T-helper 1 cell treated with Interleukin-12 subunit alpha and Interleukin-12 subunit beta and Interleukin-4 antibody, amounts not matched to agents 30 μg/mL and 1 μg/mL, for 36 hours (primary cell): ENCODE data around the gene TXNDC5.
"Not testable (repeated sequence)": the region's sequence is repeated elsewhere in the genome, so short reads cannot be mapped to it uniquely, and the experiment has no call there.

Source experiments
- H3K27ac Mint-ChIP-seq: one replicate; pipeline ENCODE4 v1.8.0; 2021; ENCODE audit warnings: mild to moderate bottlenecking, mixed read lengths
- H3K27me3 Mint-ChIP-seq: one replicate; pipeline ENCODE4 v1.8.0; 2021; ENCODE audit warnings: low read depth, mixed read lengths
- H3K36me3 Mint-ChIP-seq: one replicate; pipeline ENCODE4 v1.8.0; 2021; ENCODE audit warnings: low read depth, mixed read lengths
- H3K4me1 Mint-ChIP-seq: one replicate; pipeline ENCODE4 v1.8.0; 2021; ENCODE audit warnings: low read depth, mixed read lengths
- H3K4me3 Mint-ChIP-seq: one replicate; pipeline ENCODE4 v1.8.0; 2021; ENCODE audit warnings: mild to moderate bottlenecking, moderate library complexity, mixed read lengths
- H3K9me3 Mint-ChIP-seq: one replicate; pipeline ENCODE4 v1.8.0; 2021; ENCODE audit warnings: mixed read lengths

The TXNDC5 gene

DNA sequence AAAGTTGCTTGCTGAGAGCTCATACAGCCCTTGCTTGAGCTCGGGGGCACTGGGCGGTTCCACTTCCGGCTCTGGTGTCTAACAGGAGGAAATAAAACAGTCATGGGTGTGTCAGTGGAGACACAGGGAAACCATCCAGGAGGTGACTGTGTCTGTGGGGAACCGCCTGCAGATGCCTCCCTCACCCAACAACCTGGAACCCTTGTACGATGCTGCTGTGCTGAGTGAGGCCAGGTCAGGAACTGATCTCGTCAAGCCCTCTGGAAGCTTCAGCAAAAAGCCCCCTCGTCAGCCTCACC is 15.5 kb downstream of the TXNDC5 start:
- Mint-ChIP-seq H3K27ac (no peak overlapping the region), H3K4me3 (no peak overlapping the region), H3K36me3 (peaks cover 36% of the 10 kb centered on the region)

DNA sequence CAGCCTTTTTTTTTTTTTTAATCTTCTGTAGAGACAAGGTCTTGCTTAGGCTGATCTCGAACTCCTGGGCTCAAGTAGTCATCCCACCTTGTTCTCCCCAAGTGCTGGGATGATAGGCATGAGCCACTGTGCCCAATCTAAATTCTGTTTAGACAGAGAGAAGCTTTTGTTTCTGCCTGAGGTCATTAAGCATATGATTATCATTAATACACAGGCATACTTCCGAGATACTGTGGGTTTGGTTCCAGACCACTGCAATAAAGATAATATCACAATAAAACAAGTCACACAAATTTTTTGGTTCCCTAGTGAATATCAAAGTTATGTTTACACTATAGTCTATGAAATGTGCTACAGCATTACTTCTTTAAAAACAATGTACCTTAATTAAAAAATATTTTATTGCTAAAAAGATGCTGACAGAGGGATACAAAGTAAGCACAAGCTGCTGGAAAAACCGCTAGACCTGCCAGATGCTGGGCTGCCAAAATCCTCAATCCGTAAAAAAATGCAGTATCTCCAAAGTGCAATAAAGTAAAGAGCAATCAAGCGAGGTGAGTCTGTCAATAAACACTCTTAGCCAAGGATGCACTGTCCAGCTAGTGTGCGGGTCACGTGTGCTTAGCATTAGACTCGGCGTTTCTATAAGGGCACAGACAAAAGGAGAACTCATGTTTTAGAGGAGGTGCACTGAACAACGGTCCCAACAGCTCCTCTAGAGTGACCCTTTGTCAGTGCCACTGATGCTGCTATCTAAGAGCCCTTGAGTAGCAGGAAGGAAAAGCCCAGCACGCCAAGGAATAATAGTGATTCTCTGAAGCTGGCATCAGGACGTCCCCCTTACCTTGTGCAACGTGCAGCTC is 16.1 kb downstream of the TXNDC5 start:
- H3K4me1 Mint-ChIP-seq, result no peaks in the 10 kb centered on the region
- no peaks in the 10 kb centered on the region for H3K9me3 Mint-ChIP-seq
- H3K36me3 Mint-ChIP-seq, result peaks cover 36% of the 10 kb centered on the region
- H3K27ac Mint-ChIP-seq, result no peak overlapping the region
- H3K27me3 Mint-ChIP-seq, result no peaks in the 10 kb centered on the region
- H3K4me3 Mint-ChIP-seq, result no peak overlapping the region

More for the DNA sequence above, 15.5 kb downstream of the TXNDC5 start:
- Mint-ChIP-seq H3K27me3 (no peaks in the 10 kb centered on the region), H3K4me1 (no peaks in the 10 kb centered on the region), H3K9me3 (no peaks in the 10 kb centered on the region)

DNA sequence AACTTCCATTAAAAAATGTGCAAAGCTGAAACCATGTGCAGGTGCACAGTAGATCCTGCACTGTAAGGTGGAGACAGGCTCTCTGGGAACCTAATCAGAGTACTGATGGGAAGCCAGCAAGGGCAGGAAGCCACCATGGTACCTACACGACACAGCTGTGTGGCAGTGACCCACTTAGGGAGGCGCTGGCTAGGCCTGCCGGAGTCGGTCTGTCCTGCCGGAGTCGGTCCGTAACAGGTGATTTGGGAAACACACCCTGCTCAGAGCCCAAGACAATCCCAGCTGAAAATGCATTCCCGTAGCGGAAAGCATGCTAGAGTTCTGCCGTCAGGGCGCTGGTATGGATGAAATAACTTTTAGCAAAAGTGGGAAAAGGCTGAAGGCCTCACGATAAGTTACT is 17.2 kb downstream of the TXNDC5 start:
- H3K36me3 Mint-ChIP-seq, result peaks cover 31% of the 10 kb centered on the region
- no peaks in the 10 kb centered on the region for H3K4me1 Mint-ChIP-seq
- H3K4me3 Mint-ChIP-seq, result no peak overlapping the region
- H3K27ac Mint-ChIP-seq, result no peak overlapping the region
- no peaks in the 10 kb centered on the region for H3K27me3 Mint-ChIP-seq
- no peaks in the 10 kb centered on the region for H3K9me3 Mint-ChIP-seq

DNA sequence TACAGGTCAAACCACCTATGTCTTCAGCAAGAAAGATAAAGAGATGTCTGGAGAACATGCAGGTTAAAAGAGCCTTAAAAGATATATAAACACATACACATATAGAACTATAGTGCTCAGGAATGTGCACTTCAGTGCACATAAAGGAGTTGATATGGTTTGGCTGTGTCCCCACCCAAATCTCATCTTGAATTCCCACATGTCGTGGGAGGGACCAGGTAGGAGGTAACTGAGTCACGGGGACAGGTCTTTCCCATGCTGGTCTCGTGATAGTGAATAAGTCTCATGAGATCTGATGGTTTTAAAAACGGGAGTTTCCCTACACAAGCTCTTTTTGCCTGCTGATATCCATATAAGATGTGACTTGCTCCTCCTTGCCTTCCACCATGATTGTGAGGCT is 18.2 kb downstream of the TXNDC5 start:
- not testable (repeated sequence) for H3K9me3 Mint-ChIP-seq, H3K27me3 Mint-ChIP-seq, H3K4me3 Mint-ChIP-seq, H3K27ac Mint-ChIP-seq, H3K4me1 Mint-ChIP-seq
- peaks cover 33% of the 10 kb centered on the region for H3K36me3 Mint-ChIP-seq

DNA sequence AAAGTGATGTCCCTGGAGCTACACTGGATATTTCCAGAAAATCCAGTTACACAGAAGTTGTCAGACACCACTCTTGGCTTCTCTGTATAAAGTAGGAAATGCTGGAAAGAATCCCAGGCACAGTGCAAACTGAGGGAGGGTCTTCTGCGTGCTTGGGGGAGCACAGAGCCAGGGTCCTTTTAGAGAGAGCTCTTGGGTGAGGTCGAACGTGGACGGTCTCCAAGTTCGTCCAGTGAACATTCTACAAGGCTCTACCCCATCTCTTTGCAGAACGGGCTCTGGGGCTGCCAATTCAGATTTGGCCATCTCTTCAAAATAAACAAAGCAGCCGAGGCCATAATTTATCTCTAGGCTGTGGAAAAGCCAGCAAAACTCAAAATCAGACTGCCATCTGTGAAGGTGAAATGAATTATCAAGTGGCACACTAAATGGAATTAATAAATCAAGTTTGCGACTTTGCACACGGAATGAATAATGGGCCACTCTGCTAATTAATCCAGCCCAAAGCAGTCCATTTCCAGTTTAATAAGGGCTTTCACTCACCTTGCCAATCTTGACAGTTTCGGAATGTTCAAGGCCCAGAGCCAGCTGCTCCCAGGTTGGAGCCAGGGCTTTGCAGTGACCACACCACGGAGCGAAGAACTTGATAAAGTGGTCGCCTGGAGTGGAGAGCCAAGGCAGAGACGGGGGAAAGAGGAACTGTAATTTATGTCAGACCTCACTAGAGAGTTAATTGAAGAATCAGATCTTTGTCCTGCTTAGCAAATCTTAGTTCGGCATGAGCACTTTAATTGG is 19.3 kb downstream of the TXNDC5 start:
- H3K27me3 Mint-ChIP-seq, result no peaks in the 10 kb centered on the region
- H3K4me1 Mint-ChIP-seq, result no peaks in the 10 kb centered on the region
- H3K36me3 Mint-ChIP-seq, result peaks cover 33% of the 10 kb centered on the region
- H3K27ac Mint-ChIP-seq, result no peak overlapping the region
- H3K4me3 Mint-ChIP-seq, result no peak overlapping the region
- H3K9me3 Mint-ChIP-seq, result no peaks in the 10 kb centered on the region

DNA sequence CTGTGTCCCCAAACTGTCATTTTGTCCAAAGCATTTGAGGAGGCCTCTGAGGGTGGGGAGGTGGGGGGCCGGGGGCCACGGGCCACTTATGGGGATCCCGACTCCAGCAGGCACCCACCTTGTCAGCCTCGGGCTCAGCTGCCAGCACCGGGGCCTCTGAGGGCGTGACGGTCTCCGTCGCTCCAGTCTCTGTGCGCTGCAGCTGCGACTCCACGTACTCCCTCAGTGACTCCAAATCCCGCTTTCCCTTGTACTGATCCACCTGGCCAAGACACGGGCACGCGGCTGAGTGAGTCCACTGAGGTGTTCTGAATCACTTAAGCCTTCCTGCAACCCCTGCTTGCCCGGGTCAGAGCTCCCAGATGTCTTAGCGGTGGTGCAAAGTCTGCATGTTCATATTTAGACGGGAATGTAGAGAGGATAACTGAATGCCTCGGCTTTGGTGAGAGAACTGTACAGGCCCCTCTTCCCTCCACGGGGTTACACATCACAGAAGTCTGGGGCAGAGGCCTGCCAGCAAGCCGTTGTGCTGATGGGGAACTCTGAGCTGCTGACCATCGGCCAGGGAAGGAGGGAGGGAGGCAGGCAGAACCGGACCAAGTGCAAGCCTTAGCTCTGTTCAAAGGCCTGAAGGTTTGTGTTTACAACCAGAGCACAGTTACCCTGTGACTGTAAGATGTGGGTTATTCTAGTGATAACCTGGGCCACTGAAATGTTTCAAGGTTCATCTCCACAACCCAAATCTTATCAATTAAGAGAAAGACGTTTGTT is 21.8 kb downstream of the TXNDC5 start:
- no peak overlapping the region for H3K4me3 Mint-ChIP-seq
- no peaks in the 10 kb centered on the region for H3K4me1 Mint-ChIP-seq
- H3K27ac Mint-ChIP-seq, result no peak overlapping the region
- peaks cover 40% of the 10 kb centered on the region for H3K36me3 Mint-ChIP-seq
- H3K9me3 Mint-ChIP-seq, result no peaks in the 10 kb centered on the region
- no peaks in the 10 kb centered on the region for H3K27me3 Mint-ChIP-seq

DNA sequence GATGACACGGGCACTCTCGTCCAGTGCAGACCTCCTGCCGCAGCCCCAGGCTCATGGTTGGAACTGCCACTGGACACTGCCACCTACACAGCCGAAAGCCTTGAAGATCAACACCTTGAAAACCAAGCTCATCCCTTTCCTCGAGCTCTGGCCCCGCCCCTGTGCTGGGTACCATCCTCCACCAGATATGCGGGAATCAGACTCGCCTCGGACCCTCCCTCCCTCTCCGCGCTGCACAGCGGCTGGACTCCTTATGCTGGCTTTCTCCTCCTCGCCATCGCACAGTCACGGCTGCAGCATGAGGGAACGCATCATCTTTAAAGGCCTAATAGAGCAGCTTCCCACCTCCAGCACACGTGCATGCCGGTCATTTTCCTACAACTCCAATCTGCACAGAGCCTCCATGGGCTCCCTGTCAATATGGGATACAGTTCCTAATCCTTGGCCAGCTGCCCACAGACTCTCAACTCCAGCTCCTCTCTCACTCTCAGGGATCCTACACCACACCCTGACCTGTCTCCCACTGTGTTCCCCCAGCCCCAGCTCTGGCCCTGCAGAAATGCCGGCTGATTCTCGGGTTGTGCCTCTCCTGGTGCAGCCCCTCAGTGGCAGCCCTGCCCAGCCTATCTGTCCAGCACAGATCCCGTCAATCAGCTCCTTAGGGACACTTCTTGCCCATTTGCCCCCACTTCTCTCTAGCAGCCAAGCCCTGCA is 23.2 kb downstream of the TXNDC5 start:
- no peaks in the 10 kb centered on the region for H3K27me3 Mint-ChIP-seq
- H3K36me3 Mint-ChIP-seq, result peaks cover 51% of the 10 kb centered on the region
- H3K9me3 Mint-ChIP-seq, result no peaks in the 10 kb centered on the region

DNA sequence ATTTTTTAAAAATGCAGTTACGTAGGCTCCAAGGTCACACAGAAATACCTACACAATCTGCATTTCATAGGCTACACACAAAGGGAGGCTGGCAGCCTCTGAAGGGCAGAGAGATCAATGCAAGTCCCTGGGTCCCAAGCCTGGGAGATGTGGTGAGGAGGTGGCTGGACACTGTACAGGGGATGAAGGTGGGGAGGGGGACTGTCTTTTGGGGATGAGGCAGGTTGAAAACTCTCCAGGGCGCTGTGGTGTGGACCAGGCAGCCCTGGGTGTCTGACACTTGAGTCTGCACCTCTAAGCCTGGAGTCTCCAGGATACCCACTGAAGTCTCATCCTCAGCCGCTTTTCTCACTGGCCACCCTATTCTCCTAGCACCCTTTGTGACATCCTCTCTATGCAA is 24.5 kb downstream of the TXNDC5 start:
- Mint-ChIP-seq H3K9me3 (no peaks in the 10 kb centered on the region), H3K4me3 (no peak overlapping the region), H3K27me3 (no peaks in the 10 kb centered on the region), H3K4me1 (no peaks in the 10 kb centered on the region), H3K27ac (no peak overlapping the region), H3K36me3 (peaks cover 45% of the 10 kb centered on the region)

More for the DNA sequence above, 23.2 kb downstream of the TXNDC5 start:
- H3K4me1 Mint-ChIP-seq, result no peaks in the 10 kb centered on the region
- H3K27ac Mint-ChIP-seq, result no peak overlapping the region
- no peak overlapping the region for H3K4me3 Mint-ChIP-seq

DNA sequence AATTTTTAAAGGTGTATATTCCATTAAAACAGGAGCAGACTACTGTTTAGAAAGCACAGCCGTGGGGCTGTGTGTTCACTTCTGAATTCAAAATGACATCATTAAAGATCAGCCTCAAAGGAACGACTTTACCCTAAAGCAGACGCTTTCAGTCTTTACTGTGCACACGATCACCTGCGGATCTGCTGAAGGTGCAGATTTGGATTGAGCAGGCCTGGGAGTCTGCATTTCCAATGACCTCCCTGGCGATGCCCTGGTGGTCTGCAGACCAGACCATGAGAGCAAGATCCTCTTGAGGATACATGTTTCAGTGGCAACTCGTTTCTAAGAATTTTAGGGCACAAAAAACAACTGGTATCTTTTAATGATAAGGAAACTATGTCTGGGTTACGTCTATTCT is 27.2 kb downstream of the TXNDC5 start:
- no peak overlapping the region for H3K27ac Mint-ChIP-seq
- H3K36me3 Mint-ChIP-seq, result peaks cover 36% of the 10 kb centered on the region
- no peak overlapping the region for H3K4me3 Mint-ChIP-seq
- no peaks in the 10 kb centered on the region for H3K27me3 Mint-ChIP-seq
- no peaks in the 10 kb centered on the region for H3K4me1 Mint-ChIP-seq
- no peaks in the 10 kb centered on the region for H3K9me3 Mint-ChIP-seq

DNA sequence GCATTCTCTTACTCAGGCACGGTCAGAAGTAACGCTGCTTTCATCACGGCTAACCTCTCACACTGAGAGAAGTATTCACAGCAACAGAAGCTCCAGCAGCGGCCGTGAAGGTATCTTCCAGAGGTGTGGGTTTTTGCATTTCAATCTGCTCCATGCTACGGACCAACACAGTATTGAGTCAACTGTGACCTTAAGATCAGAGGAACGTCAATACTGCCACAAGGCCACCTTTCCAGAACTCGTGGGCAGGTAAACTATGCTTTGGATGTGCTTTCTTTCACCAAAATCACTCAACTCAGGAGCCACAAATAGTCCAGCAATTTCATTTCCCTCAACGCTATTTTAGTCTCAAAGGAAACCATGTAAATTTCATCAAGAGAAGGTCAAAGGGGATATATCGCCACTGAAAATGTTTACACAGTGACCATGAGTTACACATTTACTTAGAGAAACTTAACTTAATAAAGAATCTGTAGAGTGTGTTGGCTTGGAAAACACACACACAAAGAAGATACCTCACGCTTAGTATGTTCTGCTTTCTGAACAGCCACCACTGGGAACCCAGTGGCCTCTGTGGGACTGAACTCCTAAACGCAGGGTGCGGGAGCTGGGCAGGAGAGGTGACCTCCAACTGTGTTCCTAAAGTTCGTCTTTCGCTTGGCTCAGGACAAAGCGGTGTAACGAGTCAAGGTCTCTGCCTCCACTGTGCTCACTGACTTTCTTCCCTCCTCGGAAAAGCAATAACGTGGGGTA is 27.9 kb downstream of the TXNDC5 start:
- Mint-ChIP-seq H3K27ac (no peak overlapping the region), H3K4me1 (no peaks in the 10 kb centered on the region), H3K36me3 (peaks cover 31% of the 10 kb centered on the region), H3K27me3 (no peaks in the 10 kb centered on the region), H3K9me3 (no peaks in the 10 kb centered on the region), H3K4me3 (no peak overlapping the region)

DNA sequence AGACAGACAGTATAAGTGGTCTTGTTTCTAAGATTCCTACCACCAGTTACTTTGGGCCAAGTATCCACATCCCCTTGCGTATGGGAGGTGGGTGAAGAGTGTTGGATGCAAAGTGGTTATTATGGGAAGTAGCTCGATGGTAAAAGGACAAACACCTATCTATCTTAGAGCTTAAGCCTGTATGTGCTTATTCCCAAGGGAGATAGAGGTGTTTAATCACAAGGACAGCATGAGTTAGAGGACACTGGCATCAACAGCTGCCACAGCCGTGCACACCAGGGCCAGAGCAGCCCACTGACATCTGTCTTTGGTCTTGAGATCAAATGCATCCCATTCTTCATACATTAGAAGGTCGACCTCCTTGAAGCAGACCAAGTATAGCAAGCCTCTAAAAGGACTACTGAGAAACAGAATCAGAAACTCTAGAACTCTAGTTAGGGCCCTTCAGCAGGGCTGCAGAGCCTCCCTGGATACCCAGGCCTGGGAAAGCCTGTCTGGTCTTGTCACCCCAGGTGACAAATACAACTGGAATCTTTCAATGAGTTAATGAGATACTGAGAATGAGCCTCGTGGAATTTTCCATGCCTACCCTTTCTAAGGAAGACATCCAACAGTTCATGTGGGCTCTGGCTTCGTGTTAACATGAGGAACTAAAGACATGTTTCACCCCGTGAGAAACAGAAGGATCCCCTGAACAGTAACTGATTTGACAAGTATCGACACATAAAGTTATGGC is 28.7 kb downstream of the TXNDC5 start:
- no peaks in the 10 kb centered on the region for H3K4me1 Mint-ChIP-seq
- H3K9me3 Mint-ChIP-seq, result no peaks in the 10 kb centered on the region
- no peaks in the 10 kb centered on the region for H3K27me3 Mint-ChIP-seq
- H3K4me3 Mint-ChIP-seq, result no peak overlapping the region
- H3K27ac Mint-ChIP-seq, result no peak overlapping the region
- peaks cover 28% of the 10 kb centered on the region for H3K36me3 Mint-ChIP-seq

DNA sequence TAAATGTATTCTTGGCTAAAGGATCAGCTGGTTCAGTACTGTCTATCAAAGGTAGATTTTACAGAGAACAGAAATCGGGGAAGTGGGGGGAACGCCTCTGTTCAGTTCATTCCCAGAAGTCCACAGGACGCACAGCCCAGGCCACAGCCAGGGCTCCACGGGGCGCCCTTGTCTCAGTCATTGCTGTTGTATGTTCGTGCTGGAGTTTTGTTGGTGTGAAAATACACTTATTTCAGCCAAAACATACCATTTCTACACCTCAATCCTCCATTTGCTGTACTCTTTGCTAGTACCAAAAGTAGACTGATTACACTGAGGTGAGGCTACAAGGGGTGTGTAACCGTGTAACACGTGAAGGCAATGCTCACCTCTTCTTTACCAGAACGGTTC is 29.9 kb downstream of the TXNDC5 start:
- peaks cover 28% of the 10 kb centered on the region for H3K36me3 Mint-ChIP-seq
- no peaks in the 10 kb centered on the region for H3K27me3 Mint-ChIP-seq
- H3K27ac Mint-ChIP-seq, result no peak overlapping the region
- H3K4me1 Mint-ChIP-seq, result no peaks in the 10 kb centered on the region
- no peak overlapping the region for H3K4me3 Mint-ChIP-seq
- no peaks in the 10 kb centered on the region for H3K9me3 Mint-ChIP-seq

DNA sequence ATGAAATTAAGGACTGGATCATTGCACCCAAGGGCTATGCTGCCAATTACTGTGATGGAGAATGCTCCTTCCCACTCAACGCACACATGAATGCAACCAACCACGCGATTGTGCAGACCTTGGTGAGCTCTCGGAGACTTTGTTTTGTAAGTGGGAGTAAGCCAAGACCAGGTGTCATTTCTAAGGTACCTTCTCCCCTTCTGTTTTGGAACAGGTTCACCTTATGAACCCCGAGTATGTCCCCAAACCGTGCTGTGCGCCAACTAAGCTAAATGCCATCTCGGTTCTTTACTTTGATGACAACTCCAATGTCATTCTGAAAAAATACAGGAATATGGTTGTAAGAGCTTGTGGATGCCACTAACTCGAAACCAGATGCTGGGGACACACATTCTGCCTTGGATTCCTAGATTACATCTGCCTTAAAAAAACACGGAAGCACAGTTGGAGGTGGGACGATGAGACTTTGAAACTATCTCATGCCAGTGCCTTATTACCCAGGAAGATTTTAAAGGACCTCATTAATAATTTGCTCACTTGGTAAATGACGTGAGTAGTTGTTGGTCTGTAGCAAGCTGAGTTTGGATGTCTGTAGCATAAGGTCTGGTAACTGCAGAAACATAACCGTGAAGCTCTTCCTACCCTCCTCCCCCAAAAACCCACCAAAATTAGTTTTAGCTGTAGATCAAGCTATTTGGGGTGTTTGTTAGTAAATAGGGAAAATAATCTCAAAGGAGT is 30.4 kb downstream of the TXNDC5 start:
- Mint-ChIP-seq H3K27ac (no peak overlapping the region), H3K4me1 (no peaks in the 10 kb centered on the region), H3K9me3 (no peaks in the 10 kb centered on the region), H3K36me3 (peaks cover 26% of the 10 kb centered on the region), H3K27me3 (no peaks in the 10 kb centered on the region), H3K4me3 (no peak overlapping the region)
